HEK293 (cell line): ENCODE measurements around the gene PRXL2B.

ENCODE experiments used
- CTCF ChIA-PET: fragments of 350-600 bp; formaldehyde crosslinking; extraction: SDS; loops from one replicate; lab custom pipeline; 2021; ENCODE audit warnings: antibody characterized with exemption; lab: Yijun Ruan, JAX
- POLR2A ChIA-PET: fragments of 300-600 bp; formaldehyde crosslinking; extraction: SDS; loops from one replicate; lab custom pipeline; 2020; ENCODE audit warnings: antibody characterized with exemption, inconsistent platforms; lab: Yijun Ruan, JAX
- H3K27ac ChIP-seq: fragments of 200-500 bp; sonication (Bioruptor generic); 2 replicates; pipeline ENCODE4 v1.5.1; 2014; ENCODE audit warnings: low read depth, low read length, control low read depth, inconsistent platforms; ENCODE audit errors: extremely low read depth
- H3K36me3 ChIP-seq, 2 experiments: fragments of 200-500 bp in 1 of 2; sonication (Bioruptor generic) in 1 of 2; 1 replicate in 1 of 2; 2 replicates in 1 of 2; pipeline ENCODE4 v1.5.1; 2014 to 2017; ENCODE audit warnings: inconsistent platforms in 2 of 2, low read length in 2 of 2; ENCODE audit not compliant: control insufficient read depth in 2 of 2, insufficient read depth in 1 of 2
- H3K4me1 ChIP-seq: fragments of 200-500 bp; sonication (Bioruptor generic); 2 replicates; pipeline ENCODE4 v1.5.1; 2014; ENCODE audit warnings: mild to moderate bottlenecking, low read length, inconsistent platforms; ENCODE audit not compliant: control insufficient read depth, insufficient read depth
- H3K4me3 ChIP-seq: 2 replicates; pipeline ENCODE4 v1.5.1; 2011; ENCODE audit warnings: low read depth, mild to moderate bottlenecking, control low read depth, low read length, moderate library complexity
- H3K9me3 ChIP-seq: fragments of 200-500 bp; sonication (Bioruptor generic); 2 replicates; pipeline ENCODE4 v1.5.1; 2014; ENCODE audit warnings: low read depth, low read length, inconsistent platforms; ENCODE audit not compliant: control insufficient read depth, insufficient read depth
- ATF2 ChIP-seq: fragments of 450-650 bp; formaldehyde crosslinking; IDR thresholded peaks from 2 replicates; pipeline ENCODE4 v1.5.1; 2016; ENCODE audit warnings: missing biosample characterization, missing genetic modification characterization, low read depth
- KLF1 ChIP-seq: fragments of 450-650 bp; formaldehyde crosslinking; IDR thresholded peaks from 2 replicates; pipeline ENCODE4 v1.5.1; 2016; ENCODE audit warnings: missing biosample characterization, missing genetic modification characterization
- PATZ1 ChIP-seq: fragments of 450-650 bp; formaldehyde crosslinking; IDR thresholded peaks from 2 replicates; pipeline ENCODE4 v1.5.1; 2016; ENCODE audit warnings: missing biosample characterization, missing genetic modification characterization
- PBX3 ChIP-seq: sonication (generic); formaldehyde crosslinking; IDR thresholded peaks from 2 replicates; pipeline ENCODE4 v1.8.1; 2022; ENCODE audit warnings: mild to moderate bottlenecking, moderate library complexity, missing genetic modification reagents
- REPIN1 ChIP-seq: fragments of 450-650 bp; formaldehyde crosslinking; IDR thresholded peaks from 2 replicates; pipeline ENCODE4 v1.5.1; 2017; ENCODE audit warnings: missing biosample characterization, missing genetic modification characterization, low read depth
- ZBTB26 ChIP-seq: fragments of 450-650 bp; formaldehyde crosslinking; optimal IDR thresholded peaks from 2 replicates; pipeline ENCODE3; 2016; ENCODE audit warnings: missing biosample characterization, mild to moderate bottlenecking, missing genetic modification characterization
- ZNF148 ChIP-seq: fragments of 450-650 bp; formaldehyde crosslinking; IDR thresholded peaks from 2 replicates; pipeline ENCODE4 v1.5.0; 2017; ENCODE audit warnings: missing biosample characterization, missing genetic modification characterization, borderline replicate concordance
- ZNF184 ChIP-seq: fragments of 450-650 bp; IDR thresholded peaks from 2 replicates; pipeline ENCODE4 v1.5.1; 2018; ENCODE audit warnings: missing biosample characterization, mild to moderate bottlenecking, missing genetic modification characterization
- ZNF211 ChIP-seq: fragments of 450-650 bp; formaldehyde crosslinking; IDR thresholded peaks from 2 replicates; pipeline ENCODE4 v1.5.1; 2016; ENCODE audit warnings: low read depth, missing biosample characterization, missing genetic modification characterization
- ZNF23 ChIP-seq: fragments of 450-650 bp; formaldehyde crosslinking; IDR thresholded peaks from 2 replicates; pipeline ENCODE4 v1.5.1; 2016; ENCODE audit warnings: missing biosample characterization, missing genetic modification characterization, borderline replicate concordance
- ZNF350 ChIP-seq: fragments of 450-650 bp; formaldehyde crosslinking; IDR thresholded peaks from 2 replicates; pipeline ENCODE4 v1.5.0; 2017; ENCODE audit warnings: missing biosample characterization, mild to moderate bottlenecking, missing genetic modification characterization
- ZNF394 ChIP-seq: fragments of 450-650 bp; formaldehyde crosslinking; IDR thresholded peaks from 2 replicates; pipeline ENCODE4 v1.5.1; 2016; ENCODE audit warnings: missing biosample characterization, missing genetic modification characterization, mild to moderate bottlenecking, moderate library complexity, borderline replicate concordance
- ZNF426 ChIP-seq: fragments of 450-650 bp; formaldehyde crosslinking; IDR thresholded peaks from 2 replicates; pipeline ENCODE4 v1.5.1; 2017; ENCODE audit warnings: missing biosample characterization, missing genetic modification characterization, mild to moderate bottlenecking, inconsistent platforms, moderate library complexity
- ZNF580 ChIP-seq: fragments of 450-650 bp; formaldehyde crosslinking; IDR thresholded peaks from 2 replicates; pipeline ENCODE4 v1.5.1; 2016; ENCODE audit warnings: missing biosample characterization, missing genetic modification characterization
- ZNF792 ChIP-seq: fragments of 450-650 bp; formaldehyde crosslinking; IDR thresholded peaks from 2 replicates; pipeline ENCODE4 v1.5.1; 2016; ENCODE audit warnings: missing biosample characterization, missing genetic modification characterization

The PRXL2B gene

GRCh38 chr1:2604156-2604843, 17.7 kb downstream of the PRXL2B start:
- no peaks in the 10 kb centered on the region for H3K4me1 ChIP-seq
- POLR2A ChIA-PET, result no interaction called here
- no peak for TF ChIP-seq PATZ1 (tag by site-specific recombination)
- no peak for TF ChIP-seq ZNF350 (tag by site-specific recombination)
- no peak for TF ChIP-seq ZBTB26
- TF ChIP-seq ZNF580 (tag by site-specific recombination), result no peak
- TF ChIP-seq ATF2, result no peak
- TF ChIP-seq KLF1 (tag by site-specific recombination), result no peak
- TF ChIP-seq ZNF211 (tag by site-specific recombination), result no peak
- no peak for TF ChIP-seq ZNF23 (tag by site-specific recombination)
- TF ChIP-seq REPIN1 (tag by site-specific recombination), result no peak
- TF ChIP-seq PBX3 (CRISPR knock-in tag), result no peak
- no peak for TF ChIP-seq ZNF394
- no peak for TF ChIP-seq ZNF148
- TF ChIP-seq ZNF426 (tag by site-specific recombination), result no peak
- TF ChIP-seq ZNF792 (tag by site-specific recombination), result no peak
- no peak for TF ChIP-seq ZNF184 (tag by site-specific recombination)
- CTCF ChIA-PET, result no interaction called here
- H3K27ac ChIP-seq, result no peak overlapping the region
- no peak overlapping the region for H3K4me3 ChIP-seq
- H3K9me3 ChIP-seq, result no peaks in the 10 kb centered on the region
- no peaks in the 10 kb centered on the region for H3K36me3 ChIP-seq
